GM12878 (cell line): ENCODE data around the gene DMD.

Source experiments
- BACH1 ChIP-seq: fragments of 450-650 bp; IDR thresholded peaks from 2 replicates; pipeline ENCODE4 v1.6.1; 2017; ENCODE audit warnings: mild to moderate bottlenecking, borderline replicate concordance
- CHD4 ChIP-seq: fragments of 200-600 bp; sonication (generic); IDR thresholded peaks from 2 replicates; pipeline ENCODE4 v1.6.1; 2016; ENCODE audit warnings: mild to moderate bottlenecking
- ESRRA ChIP-seq: IDR thresholded peaks from 2 replicates; pipeline ENCODE4 v1.6.1; 2012; ENCODE audit warnings: mild to moderate bottlenecking, low read length, improper control_type of control experiment
- HDAC6 ChIP-seq: fragments of 200-600 bp; sonication (generic); IDR thresholded peaks from one replicate; pipeline ENCODE4 v1.8.0; 2017; ENCODE audit warnings: antibody characterized with exemption; ENCODE audit not compliant: unreplicated experiment
- POLR2AphosphoS2 ChIP-seq: IDR thresholded peaks from 2 replicates; pipeline ENCODE4 v1.6.1; 2011; ENCODE audit warnings: low read depth, mild to moderate bottlenecking, low read length, improper control_type of control experiment, moderate library complexity
- TF ChIP-seq, protein P1 (sequence below): IDR thresholded peaks from 2 replicates; pipeline ENCODE4 v1.6.1; 2011; ENCODE audit warnings: low read depth, mild to moderate bottlenecking, low read length, moderate library complexity, borderline replicate concordance; ENCODE audit errors: extremely low read depth

DNA sequence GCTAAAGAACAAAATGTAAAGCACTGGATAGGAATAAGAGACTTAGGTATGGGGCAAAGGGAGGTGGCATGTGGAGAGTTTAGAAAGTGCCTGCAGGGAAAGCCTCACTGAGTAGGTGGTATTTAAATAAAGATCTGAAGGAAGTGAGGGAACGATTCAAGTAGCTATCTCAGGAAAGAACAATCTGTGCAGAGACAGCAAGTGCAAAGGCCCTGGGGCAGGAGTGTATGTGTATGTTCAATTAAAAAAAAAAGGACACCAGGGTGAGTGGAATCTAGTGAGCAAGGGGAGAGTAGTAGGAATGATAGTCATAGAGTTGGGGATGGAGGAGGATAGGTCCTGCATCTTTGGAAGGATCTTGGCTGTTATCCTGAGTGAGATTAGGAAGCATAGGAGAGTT, 1359.6 kb downstream of the DMD start:
- no peak for TF ChIP-seq BACH1
- TF ChIP-seq CHD4 = no peak
- TF ChIP-seq HDAC6 = no peak
- TF ChIP-seq POLR2AphosphoS2 = no peak
- TF ChIP-seq, protein P1, sequence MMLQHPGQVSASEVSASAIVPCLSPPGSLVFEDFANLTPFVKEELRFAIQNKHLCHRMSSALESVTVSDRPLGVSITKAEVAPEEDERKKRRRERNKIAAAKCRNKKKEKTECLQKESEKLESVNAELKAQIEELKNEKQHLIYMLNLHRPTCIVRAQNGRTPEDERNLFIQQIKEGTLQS = no peak
- TF ChIP-seq ESRRA = no peak
